K562 (cell line): ENCODE measurements around the gene NCAM2. TPM values are rescaled to one million over a fixed set of nuclear protein-coding genes. Genes with fewer than 3 reads are reported as not detected.

Experiments
- FIP1L1 ChIP-seq: fragments of 200-400 bp; formaldehyde crosslinking; IDR thresholded peaks from 2 replicates; pipeline ENCODE4 v1.6.1; 2018; ENCODE audit warnings: mild to moderate bottlenecking, low read depth, low read length; ENCODE audit not compliant: poor library complexity, severe bottlenecking
- KLF6 ChIP-seq: fragments of 250-450 bp; sonication (Bioruptor Pico); IDR thresholded peaks from 2 replicates; pipeline ENCODE4 v1.4.0; 2020; ENCODE audit warnings: mild to moderate bottlenecking, moderate library complexity, borderline replicate concordance
- MCM5 ChIP-seq: fragments of 450-650 bp; IDR thresholded peaks from 2 replicates; pipeline ENCODE4 v1.6.1; 2016; ENCODE audit warnings: low read depth
- MITF ChIP-seq: IDR thresholded peaks from 2 replicates; pipeline ENCODE4 v1.6.1; 2014; ENCODE audit warnings: antibody characterized with exemption
- MXI1 ChIP-seq: IDR thresholded peaks from 2 replicates; pipeline ENCODE4 v1.6.1; 2011; ENCODE audit warnings: low read depth, mild to moderate bottlenecking, improper control_type of control experiment, low read length
- NCOA1 ChIP-seq: fragments of 450-650 bp; IDR thresholded peaks from 2 replicates; pipeline ENCODE4 v1.6.1; 2016; ENCODE audit warnings: low read depth
- SREBF1 ChIP-seq: fragments of 150-350 bp; IDR thresholded peaks from 2 replicates; pipeline ENCODE4 v1.6.1; 2014; ENCODE audit warnings: antibody characterized with exemption, low read depth, low read length, borderline replicate concordance
- THAP7 ChIP-seq: fragments of 250-450 bp; sonication (Bioruptor Pico); IDR thresholded peaks from 2 replicates; pipeline ENCODE4 v1.5.0; 2021
- TOE1 ChIP-seq, 2 experiments: fragments of 450-650 bp in 1 of 2; sonication (generic) in 1 of 2; formaldehyde crosslinking in 1 of 2; IDR thresholded peaks; 2 replicates each; pipeline versions ENCODE4 v1.7.1 to v1.8.0; 2016 to 2022; ENCODE audit warnings: borderline replicate concordance in 2 of 2, mild to moderate bottlenecking in 2 of 2, antibody characterized with exemption in 1 of 2, inconsistent platforms in 1 of 2, low read depth in 1 of 2, missing genetic modification reagents in 1 of 2, moderate library complexity in 1 of 2
- ZBTB5 ChIP-seq: fragments of 450-650 bp; IDR thresholded peaks from 2 replicates; pipeline ENCODE4 v1.6.1; 2017; ENCODE audit warnings: antibody characterized with exemption
- ZNF174 ChIP-seq: fragments of 250-450 bp; sonication (Bioruptor Pico); IDR thresholded peaks from 2 replicates; pipeline ENCODE4 v1.4.0; 2020; ENCODE audit warnings: mild to moderate bottlenecking
- ZNF239 ChIP-seq: fragments of 250-450 bp; sonication (Bioruptor Pico); IDR thresholded peaks from 2 replicates; pipeline ENCODE4 v1.4.0; 2020; ENCODE audit warnings: mild to moderate bottlenecking
- ZNF436 ChIP-seq: fragments of 250-450, 450-650 bp; sonication (Bioruptor Pico); formaldehyde crosslinking; IDR thresholded peaks from 2 replicates; pipeline ENCODE4 v1.7.0; 2020; ENCODE audit warnings: mild to moderate bottlenecking
- polyA plus RNA-seq, 8 experiments: library from polyadenylated mRNA; depleted of rRNA in 4 of 8; stranded (reverse) in 5 of 8; unstranded in 3 of 8; fragments of >200 nt; fragmentation: Nextera tagmentation in 2 of 8; fragmentation: Illumina TruSeq in 1 of 8; extraction: Ambion mirVana in 2 of 8; extraction: Trizol in 1 of 8; gene quantifications; 2 replicates each; pipeline versions ENCODE4 v1.2.1 to v1.2.3, GENCODE V29; 2011 to 2014; ENCODE audit warnings: inconsistent platforms in 1 of 8, missing spikeins in 1 of 8
- total RNA-seq, 7 experiments: library from RNA; depleted of rRNA in 6 of 7; stranded (reverse); fragments of >200 nt in 6 of 7; fragmentation: Illumina TruSeq in 2 of 7; extraction: Trizol in 2 of 7; gene quantifications; 2 replicates each; pipeline versions ENCODE4 v1.2.1 to v1.2.3, GENCODE V29; 2011 to 2021; ENCODE audit warnings: low replicate concordance in 1 of 7
- TF ChIP-seq, protein P1 (sequence below): fragments of 250-450 bp; sonication (Bioruptor Pico); IDR thresholded peaks from 2 replicates; pipeline ENCODE4 v1.9.0; 2021; ENCODE audit warnings: mild to moderate bottlenecking, inconsistent platforms
- TF ChIP-seq, protein P2 (sequence below): fragments of 450-650 bp; formaldehyde crosslinking; IDR thresholded peaks from 2 replicates; pipeline ENCODE4 v1.4.0; 2022; ENCODE audit warnings: missing genetic modification characterization
- TF ChIP-seq, protein P3 (sequence below): fragments of 250-450 bp; sonication (Bioruptor Pico); IDR thresholded peaks from 2 replicates; pipeline ENCODE4 v1.5.0; 2021; ENCODE audit warnings: mild to moderate bottlenecking, borderline replicate concordance

Gene NCAM2
- total and polyA plus RNA-seq, 9 of the 15 experiments (the other 6 are each of a cell fraction or from before 2014, with no cell fraction given), result 14.0 to 58.2 (median 27.8) TPM

- TF ChIP-seq THAP7 (no peak), ZBTB5 (no peak), ZNF239 (no peak), TOE1 (IDR thresholded peaks at IDR 0.05; ENCODE audit: borderline replicate concordance) (no peak), TOE1 (CRISPR knock-in tag; IDR thresholded peaks at IDR 0.05; ENCODE audit: borderline replicate concordance, low read depth) (no peak), FIP1L1 (no peak), NCOA1 (peak; percentile 74; the same call in 1 of the 2 replicates), ZNF174 (no peak), SREBF1 (no peak), ZNF436 (no peak), MXI1 (no peak), MITF (no peak), KLF6 (CRISPR knock-in tag) (no peak), MCM5 (no peak)
- TF ChIP-seq, protein P1, sequence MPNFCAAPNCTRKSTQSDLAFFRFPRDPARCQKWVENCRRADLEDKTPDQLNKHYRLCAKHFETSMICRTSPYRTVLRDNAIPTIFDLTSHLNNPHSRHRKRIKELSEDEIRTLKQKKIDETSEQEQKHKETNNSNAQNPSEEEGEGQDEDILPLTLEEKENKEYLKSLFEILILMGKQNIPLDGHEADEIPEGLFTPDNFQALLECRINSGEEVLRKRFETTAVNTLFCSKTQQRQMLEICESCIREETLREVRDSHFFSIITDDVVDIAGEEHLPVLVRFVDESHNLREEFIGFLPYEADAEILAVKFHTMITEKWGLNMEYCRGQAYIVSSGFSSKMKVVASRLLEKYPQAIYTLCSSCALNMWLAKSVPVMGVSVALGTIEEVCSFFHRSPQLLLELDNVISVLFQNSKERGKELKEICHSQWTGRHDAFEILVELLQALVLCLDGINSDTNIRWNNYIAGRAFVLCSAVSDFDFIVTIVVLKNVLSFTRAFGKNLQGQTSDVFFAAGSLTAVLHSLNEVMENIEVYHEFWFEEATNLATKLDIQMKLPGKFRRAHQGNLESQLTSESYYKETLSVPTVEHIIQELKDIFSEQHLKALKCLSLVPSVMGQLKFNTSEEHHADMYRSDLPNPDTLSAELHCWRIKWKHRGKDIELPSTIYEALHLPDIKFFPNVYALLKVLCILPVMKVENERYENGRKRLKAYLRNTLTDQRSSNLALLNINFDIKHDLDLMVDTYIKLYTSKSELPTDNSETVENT (CRISPR knock-in tag), result no peak
- TF ChIP-seq, protein P2, sequence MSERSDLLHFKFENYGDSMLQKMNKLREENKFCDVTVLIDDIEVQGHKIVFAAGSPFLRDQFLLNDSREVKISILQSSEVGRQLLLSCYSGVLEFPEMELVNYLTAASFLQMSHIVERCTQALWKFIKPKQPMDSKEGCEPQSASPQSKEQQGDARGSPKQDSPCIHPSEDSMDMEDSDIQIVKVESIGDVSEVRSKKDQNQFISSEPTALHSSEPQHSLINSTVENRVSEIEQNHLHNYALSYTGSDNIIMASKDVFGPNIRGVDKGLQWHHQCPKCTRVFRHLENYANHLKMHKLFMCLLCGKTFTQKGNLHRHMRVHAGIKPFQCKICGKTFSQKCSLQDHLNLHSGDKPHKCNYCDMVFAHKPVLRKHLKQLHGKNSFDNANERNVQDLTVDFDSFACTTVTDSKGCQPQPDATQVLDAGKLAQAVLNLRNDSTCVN (CRISPR knock-in tag), result no peak
- TF ChIP-seq, protein P3, sequence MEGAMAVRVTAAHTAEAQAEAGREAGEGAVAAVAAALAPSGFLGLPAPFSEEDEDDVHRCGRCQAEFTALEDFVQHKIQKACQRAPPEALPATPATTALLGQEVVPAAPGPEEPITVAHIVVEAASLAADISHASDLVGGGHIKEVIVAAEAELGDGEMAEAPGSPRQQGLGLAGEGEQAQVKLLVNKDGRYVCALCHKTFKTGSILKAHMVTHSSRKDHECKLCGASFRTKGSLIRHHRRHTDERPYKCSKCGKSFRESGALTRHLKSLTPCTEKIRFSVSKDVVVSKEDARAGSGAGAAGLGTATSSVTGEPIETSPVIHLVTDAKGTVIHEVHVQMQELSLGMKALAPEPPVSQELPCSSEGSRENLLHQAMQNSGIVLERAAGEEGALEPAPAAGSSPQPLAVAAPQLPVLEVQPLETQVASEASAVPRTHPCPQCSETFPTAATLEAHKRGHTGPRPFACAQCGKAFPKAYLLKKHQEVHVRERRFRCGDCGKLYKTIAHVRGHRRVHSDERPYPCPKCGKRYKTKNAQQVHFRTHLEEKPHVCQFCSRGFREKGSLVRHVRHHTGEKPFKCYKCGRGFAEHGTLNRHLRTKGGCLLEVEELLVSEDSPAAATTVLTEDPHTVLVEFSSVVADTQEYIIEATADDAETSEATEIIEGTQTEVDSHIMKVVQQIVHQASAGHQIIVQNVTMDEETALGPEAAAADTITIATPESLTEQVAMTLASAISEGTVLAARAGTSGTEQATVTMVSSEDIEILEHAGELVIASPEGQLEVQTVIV (CRISPR knock-in tag), result no peak
Measured at GRCh38 chr21:21200103-21200938, 202.1 kb downstream of the NCAM2 start (continued).
